ENCODE data around the gene ZNF148. TPM values are rescaled to one million over a fixed set of nuclear protein-coding genes. Genes with fewer than 3 reads are reported as not detected.

Gene ZNF148
- total RNA-seq, 1 donor from 2014 or later = 31.6 TPM

DNA sequence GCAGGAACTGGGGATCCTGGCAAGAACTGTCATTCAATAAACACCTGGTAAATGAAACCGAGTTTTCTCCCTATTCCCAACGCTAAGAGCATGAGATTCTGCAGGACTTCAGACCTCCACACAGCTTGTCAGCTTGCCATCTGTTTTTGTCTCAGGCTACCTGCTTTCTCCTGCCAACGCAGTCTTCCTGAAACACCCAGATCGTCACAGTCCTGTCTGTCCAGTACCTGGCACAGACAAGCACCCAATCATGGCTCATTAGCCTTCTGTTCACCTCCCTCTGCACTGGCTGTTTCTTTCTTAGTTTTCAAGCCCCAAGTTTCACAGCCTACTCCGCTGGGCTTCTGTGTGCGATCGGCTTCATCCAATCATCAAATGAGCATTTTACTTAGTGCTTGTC lies 167.6 kb downstream of the ZNF148 start:
- H3K27ac Mint-ChIP-seq (ENCODE audit: unreplicated experiment) = no peak overlapping the region
- peaks cover 8% of the 10 kb centered on the region for H3K27me3 Mint-ChIP-seq (ENCODE audit: unreplicated experiment)
- H3K9me3 Mint-ChIP-seq (ENCODE audit: unreplicated experiment) = no peaks in the 10 kb centered on the region
- H3K36me3 Mint-ChIP-seq (ENCODE audit: unreplicated experiment) = no peaks in the 10 kb centered on the region
- no peak for DNase-seq
- H3K4me3 Mint-ChIP-seq (ENCODE audit: unreplicated experiment) = no peak overlapping the region
- TF ChIP-seq, protein P1, sequence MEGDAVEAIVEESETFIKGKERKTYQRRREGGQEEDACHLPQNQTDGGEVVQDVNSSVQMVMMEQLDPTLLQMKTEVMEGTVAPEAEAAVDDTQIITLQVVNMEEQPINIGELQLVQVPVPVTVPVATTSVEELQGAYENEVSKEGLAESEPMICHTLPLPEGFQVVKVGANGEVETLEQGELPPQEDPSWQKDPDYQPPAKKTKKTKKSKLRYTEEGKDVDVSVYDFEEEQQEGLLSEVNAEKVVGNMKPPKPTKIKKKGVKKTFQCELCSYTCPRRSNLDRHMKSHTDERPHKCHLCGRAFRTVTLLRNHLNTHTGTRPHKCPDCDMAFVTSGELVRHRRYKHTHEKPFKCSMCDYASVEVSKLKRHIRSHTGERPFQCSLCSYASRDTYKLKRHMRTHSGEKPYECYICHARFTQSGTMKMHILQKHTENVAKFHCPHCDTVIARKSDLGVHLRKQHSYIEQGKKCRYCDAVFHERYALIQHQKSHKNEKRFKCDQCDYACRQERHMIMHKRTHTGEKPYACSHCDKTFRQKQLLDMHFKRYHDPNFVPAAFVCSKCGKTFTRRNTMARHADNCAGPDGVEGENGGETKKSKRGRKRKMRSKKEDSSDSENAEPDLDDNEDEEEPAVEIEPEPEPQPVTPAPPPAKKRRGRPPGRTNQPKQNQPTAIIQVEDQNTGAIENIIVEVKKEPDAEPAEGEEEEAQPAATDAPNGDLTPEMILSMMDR (IDR thresholded peaks at IDR 0.05; ENCODE audit: partially characterized antibody, unreplicated experiment) = no peak
- peaks cover 2% of the 10 kb centered on the region for H3K4me1 Mint-ChIP-seq (ENCODE audit: low read depth, unreplicated experiment)

DNA sequence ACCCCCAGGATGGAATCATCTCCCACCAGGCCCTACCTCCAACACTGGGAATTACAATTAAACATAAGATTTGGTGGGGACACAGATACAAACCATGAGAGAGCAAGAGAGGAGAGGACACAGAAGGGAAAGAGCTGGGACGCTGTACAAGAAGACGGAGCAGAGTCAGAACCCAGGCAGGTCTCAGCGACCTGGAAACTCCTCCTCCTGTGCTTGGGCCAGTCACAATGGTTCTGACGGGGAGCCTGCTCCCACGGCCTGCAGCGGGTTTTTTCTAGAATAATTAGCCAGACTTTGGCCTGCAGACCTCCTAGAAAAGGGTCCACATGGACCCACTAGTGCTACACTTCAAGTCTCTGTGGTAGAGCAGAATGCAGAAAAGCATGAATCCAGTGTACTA lies 168.2 kb downstream of the ZNF148 start:
- Mint-ChIP-seq H3K36me3 (ENCODE audit: unreplicated experiment) (no peaks in the 10 kb centered on the region), H3K4me3 (ENCODE audit: unreplicated experiment) (no peak overlapping the region), H3K27ac (ENCODE audit: unreplicated experiment) (no peak overlapping the region), H3K9me3 (ENCODE audit: unreplicated experiment) (no peaks in the 10 kb centered on the region), H3K4me1 (ENCODE audit: low read depth, unreplicated experiment) (peaks cover 2% of the 10 kb centered on the region), H3K27me3 (ENCODE audit: unreplicated experiment) (peaks cover 8% of the 10 kb centered on the region)
- no peak for DNase-seq
- TF ChIP-seq, protein P1 (IDR thresholded peaks at IDR 0.05; ENCODE audit: partially characterized antibody, unreplicated experiment) = no peak

DNA sequence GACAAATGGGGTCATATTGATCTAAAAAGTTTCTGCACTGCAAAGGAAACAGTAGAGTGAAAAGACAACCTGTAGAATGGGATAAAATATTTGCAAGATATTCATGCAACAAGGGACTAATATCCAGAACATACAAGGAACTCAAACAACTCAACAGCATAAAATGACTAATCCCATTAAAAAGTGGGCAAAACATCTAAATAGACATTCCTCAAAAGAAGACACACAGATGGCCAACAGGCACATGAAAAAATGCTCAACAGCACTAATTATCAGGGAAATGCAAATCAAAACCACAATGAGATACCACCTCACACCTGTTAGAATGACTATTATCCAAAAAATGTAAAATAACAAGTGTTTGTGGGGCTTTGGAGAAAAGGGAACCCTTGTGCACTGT lies 171.4 kb downstream of the ZNF148 start:
- Mint-ChIP-seq H3K4me1 (ENCODE audit: low read depth, unreplicated experiment) (peaks cover 2% of the 10 kb centered on the region), H3K4me3 (ENCODE audit: unreplicated experiment) (no peak overlapping the region), H3K27me3 (ENCODE audit: unreplicated experiment) (peaks cover 2% of the 10 kb centered on the region), H3K9me3 (ENCODE audit: unreplicated experiment) (no peaks in the 10 kb centered on the region), H3K27ac (ENCODE audit: unreplicated experiment) (no peak overlapping the region), H3K36me3 (ENCODE audit: unreplicated experiment) (no peaks in the 10 kb centered on the region)
- DNase-seq = no peak
- TF ChIP-seq, protein P1 (IDR thresholded peaks at IDR 0.05; ENCODE audit: partially characterized antibody, unreplicated experiment) = no peak

DNA sequence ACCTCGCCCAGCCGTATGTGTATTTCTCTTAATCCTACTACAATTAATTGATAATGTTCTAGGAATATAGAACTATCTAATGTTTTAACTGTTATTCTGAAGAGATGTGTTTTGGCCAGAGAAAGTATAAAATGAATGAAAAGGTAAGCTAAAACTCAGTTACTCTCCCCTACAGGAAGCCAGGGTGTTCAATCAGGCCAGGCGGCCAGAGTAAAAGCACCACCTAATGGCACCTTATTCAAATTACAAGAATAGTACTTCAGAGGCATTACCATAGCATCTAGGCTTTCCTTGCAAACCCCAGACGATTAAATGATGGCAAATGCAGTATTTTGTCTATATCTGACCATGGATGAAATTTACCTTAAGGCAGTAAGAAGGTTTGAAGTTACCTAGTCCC lies 172.9 kb downstream of the ZNF148 start:
- TF ChIP-seq, protein P1 (IDR thresholded peaks at IDR 0.05; ENCODE audit: partially characterized antibody, unreplicated experiment) = no peak
- no peaks in the 10 kb centered on the region for H3K4me1 Mint-ChIP-seq (ENCODE audit: low read depth, unreplicated experiment)
- H3K9me3 Mint-ChIP-seq (ENCODE audit: unreplicated experiment) = no peaks in the 10 kb centered on the region
- no peak for DNase-seq
- no peak overlapping the region for H3K4me3 Mint-ChIP-seq (ENCODE audit: unreplicated experiment)
- peaks cover 2% of the 10 kb centered on the region for H3K27me3 Mint-ChIP-seq (ENCODE audit: unreplicated experiment)
- H3K27ac Mint-ChIP-seq (ENCODE audit: unreplicated experiment) = no peak overlapping the region
- no peaks in the 10 kb centered on the region for H3K36me3 Mint-ChIP-seq (ENCODE audit: unreplicated experiment)

DNA sequence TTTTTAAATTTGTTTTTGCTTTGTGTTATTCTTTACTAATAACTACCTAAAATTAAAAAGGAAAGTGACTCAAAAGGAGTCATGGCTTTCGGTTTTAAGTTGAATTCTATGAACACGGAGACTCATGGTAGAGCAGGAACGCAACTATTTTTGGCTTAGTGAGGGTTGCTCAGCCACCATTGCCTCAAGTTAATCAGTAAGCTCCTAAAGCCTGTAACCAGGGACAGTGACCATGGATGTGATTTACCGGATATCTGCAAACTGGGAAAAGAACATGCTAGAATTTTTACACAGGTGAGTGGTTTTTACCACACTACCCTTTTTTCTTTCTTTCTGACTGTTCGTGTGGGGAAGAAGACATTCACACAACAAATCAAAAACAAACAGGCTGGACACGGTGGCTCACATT lies 174.4 kb downstream of the ZNF148 start:
- H3K36me3 Mint-ChIP-seq (ENCODE audit: unreplicated experiment) = no peaks in the 10 kb centered on the region
- no peaks in the 10 kb centered on the region for H3K4me1 Mint-ChIP-seq (ENCODE audit: low read depth, unreplicated experiment)
- H3K4me3 Mint-ChIP-seq (ENCODE audit: unreplicated experiment) = no peak overlapping the region
- no peak for DNase-seq
- TF ChIP-seq, protein P1 (IDR thresholded peaks at IDR 0.05; ENCODE audit: partially characterized antibody, unreplicated experiment) = no peak
- no peak overlapping the region for H3K27ac Mint-ChIP-seq (ENCODE audit: unreplicated experiment)
- H3K27me3 Mint-ChIP-seq (ENCODE audit: unreplicated experiment) = no peaks in the 10 kb centered on the region
- no peaks in the 10 kb centered on the region for H3K9me3 Mint-ChIP-seq (ENCODE audit: unreplicated experiment)

All from glutamatergic neuron (in vitro differentiated cells).